Lung (tissue), 12 donors: ENCODE data around the gene VAPA. TPM values are rescaled to one million over a fixed set of nuclear protein-coding genes. Genes with fewer than 3 reads are reported as not detected.

Experiments
- ATAC-seq: fragments of 200-7000 bp; cut with Tn5 transposase; one replicate; pipeline ENCODE4 v1.9.1; 2020; ENCODE audit warnings: moderate number of reproducible peaks; ENCODE audit not compliant: insufficient read depth, low FRiP score
- DNase-seq, 3 donors: peaks; one replicate each; pipeline ENCODE4 v3.0.0-alpha.2; 2013 to 2017
- H3K27ac ChIP-seq, 2 donors: one replicate each; pipeline ENCODE4 v1.5.1; 2013; ENCODE audit warnings: mild to moderate bottlenecking in 2 of 2, moderate library complexity in 2 of 2, control low read depth in 1 of 2, inconsistent platforms in 1 of 2, low read depth in 1 of 2, low read length in 1 of 2
- H3K27me3 ChIP-seq, 3 donors: one replicate each; pipeline ENCODE4 v1.5.1; 2013; ENCODE audit warnings: low read length in 2 of 3; ENCODE audit not compliant: control insufficient read depth in 3 of 3, insufficient read depth in 3 of 3
- H3K36me3 ChIP-seq, 4 donors: one replicate each; pipeline ENCODE4 v1.5.1; 2013; ENCODE audit warnings: low read length in 4 of 4, mild to moderate bottlenecking in 1 of 4, moderate library complexity in 1 of 4; ENCODE audit not compliant: control insufficient read depth in 4 of 4, insufficient read depth in 4 of 4
- H3K4me1 ChIP-seq, 5 donors: one replicate each; pipeline ENCODE4 v1.5.1; 2013; ENCODE audit warnings: low read length in 5 of 5, mild to moderate bottlenecking in 2 of 5, moderate library complexity in 1 of 5; ENCODE audit not compliant: control insufficient read depth in 5 of 5, insufficient read depth in 5 of 5
- H3K4me3 ChIP-seq: one replicate; pipeline ENCODE4 v1.5.1; 2013; ENCODE audit warnings: mild to moderate bottlenecking, control low read depth, moderate library complexity
- H3K9ac ChIP-seq, 2 donors: one replicate each; pipeline ENCODE4 v1.5.1; 2013; ENCODE audit warnings: low read length in 2 of 2, control low read depth in 1 of 2; ENCODE audit not compliant: insufficient read depth in 1 of 2
- H3K9me3 ChIP-seq, 4 donors: one replicate each; pipeline ENCODE4 v1.5.1; 2013; ENCODE audit warnings: low read length in 3 of 4, mild to moderate bottlenecking in 1 of 4, moderate library complexity in 1 of 4; ENCODE audit not compliant: control insufficient read depth in 4 of 4, insufficient read depth in 3 of 4
- WGBS, 2 donors: extraction: QIAGEN DNeasy Blood & Tissue Kit; methylation state at CpG; one replicate each; pipeline ENCODE4 v1.1.7; 2013; 5-methylcytosine and 5-hydroxymethylcytosine counted together
- polyA plus RNA-seq, 2 donors: library from polyadenylated mRNA; stranded (reverse); fragments of 200-250 nt; gene quantifications; one replicate each; pipeline ENCODE4 v1.2.1, GENCODE V29; 2013
- total RNA-seq, 2 donors: library from RNA; depleted of rRNA in 1 of 2; stranded (reverse); fragments of >200 nt in 1 of 2; gene quantifications; one replicate each; pipeline ENCODE4 v1.2.1, GENCODE V29; 2014 to 2021
- TF ChIP-seq, protein P1 (sequence below): IDR thresholded peaks from 2 replicates; pipeline ENCODE4 v1.5.1; 2012; ENCODE audit warnings: mild to moderate bottlenecking; ENCODE audit errors: control extremely low read depth, extremely low read depth
- donor health status: control.
- donor health status: control.
- donor health status: Bipolar disorder and iron deficiency.
- donor health status: healthy.
- donor health status: DM: yes; HTN: yes; CAD: no.

The VAPA gene
- total and polyA plus RNA-seq, 4 donors = 143 to 351 (median 248) TPM

DNA sequence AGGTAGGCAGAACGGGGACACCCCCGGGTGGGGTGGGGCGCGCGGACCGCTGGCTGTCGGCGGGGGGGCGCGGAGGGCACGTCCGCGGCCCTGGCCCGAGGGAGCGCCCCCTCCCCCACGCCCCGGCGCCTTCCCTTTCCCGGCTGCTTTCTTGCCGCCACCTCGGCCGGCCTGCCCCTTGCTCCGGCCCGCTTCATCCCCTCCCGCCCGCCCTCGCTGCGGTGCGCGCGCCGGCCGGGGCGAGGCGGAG, 443 bp downstream of the VAPA start:
- TF ChIP-seq, protein P1, sequence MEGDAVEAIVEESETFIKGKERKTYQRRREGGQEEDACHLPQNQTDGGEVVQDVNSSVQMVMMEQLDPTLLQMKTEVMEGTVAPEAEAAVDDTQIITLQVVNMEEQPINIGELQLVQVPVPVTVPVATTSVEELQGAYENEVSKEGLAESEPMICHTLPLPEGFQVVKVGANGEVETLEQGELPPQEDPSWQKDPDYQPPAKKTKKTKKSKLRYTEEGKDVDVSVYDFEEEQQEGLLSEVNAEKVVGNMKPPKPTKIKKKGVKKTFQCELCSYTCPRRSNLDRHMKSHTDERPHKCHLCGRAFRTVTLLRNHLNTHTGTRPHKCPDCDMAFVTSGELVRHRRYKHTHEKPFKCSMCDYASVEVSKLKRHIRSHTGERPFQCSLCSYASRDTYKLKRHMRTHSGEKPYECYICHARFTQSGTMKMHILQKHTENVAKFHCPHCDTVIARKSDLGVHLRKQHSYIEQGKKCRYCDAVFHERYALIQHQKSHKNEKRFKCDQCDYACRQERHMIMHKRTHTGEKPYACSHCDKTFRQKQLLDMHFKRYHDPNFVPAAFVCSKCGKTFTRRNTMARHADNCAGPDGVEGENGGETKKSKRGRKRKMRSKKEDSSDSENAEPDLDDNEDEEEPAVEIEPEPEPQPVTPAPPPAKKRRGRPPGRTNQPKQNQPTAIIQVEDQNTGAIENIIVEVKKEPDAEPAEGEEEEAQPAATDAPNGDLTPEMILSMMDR = no peak
- Histone ChIP-seq H3K4me1 (peaks cover 6 to 24% (median 9%) of the 10 kb centered on the region in 5 donors), H3K9ac (peak overlapping the region; percentile 76 to 78), H3K27me3 (peaks cover 0 to 4% (median 0%) of the 10 kb centered on the region in 3 donors), H3K27ac (peak overlapping the region; percentile 99), H3K9me3 (no peaks in the 10 kb centered on the region), H3K4me3 (peak overlapping the region; percentile 93), H3K36me3 (peaks cover 0 to 5% (median 0%) of the 10 kb centered on the region in 4 donors)
- ATAC-seq (no peak), DNase-seq (peak in 1 of 3 donors; percentile 46)
- 1 to 2% methylated on average over 9 to 35 of the region's 35 CpGs for WGBS, 2 donors

DNA sequence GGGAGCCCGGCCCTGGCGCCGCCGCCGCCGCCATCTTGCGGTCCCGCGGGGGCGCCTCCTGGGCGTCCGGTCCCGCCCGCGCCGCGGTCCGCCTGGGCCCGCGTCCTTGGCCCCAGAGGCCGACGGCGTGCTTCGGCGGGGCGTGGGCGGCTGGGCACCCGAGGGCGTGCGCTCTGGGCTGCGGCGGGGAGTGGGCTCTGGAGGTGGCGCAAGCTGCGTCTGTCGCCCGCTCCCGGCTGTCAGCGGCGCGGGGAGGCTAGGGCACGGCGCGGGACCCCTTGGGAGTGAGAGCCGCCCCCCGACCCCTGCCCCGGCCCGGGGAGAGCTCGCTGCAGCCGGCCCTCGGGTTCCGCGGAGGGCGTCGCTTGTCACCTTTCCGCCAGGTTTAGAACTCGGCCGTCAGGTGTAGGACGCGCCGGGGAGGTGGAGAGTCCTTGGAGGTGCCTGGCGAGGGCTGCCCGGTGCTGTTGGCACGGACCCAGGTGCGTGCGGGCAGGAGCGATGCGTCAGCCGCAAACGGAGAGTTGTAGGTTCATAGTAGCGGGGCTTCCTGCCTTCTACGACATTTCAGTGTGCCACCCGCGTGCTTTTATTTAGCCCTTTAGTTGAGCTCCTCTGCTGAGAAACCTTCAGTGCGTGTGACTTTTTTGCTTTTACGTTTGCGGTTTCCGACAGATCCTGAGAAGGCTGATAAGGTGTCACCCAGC, 921 bp downstream of the VAPA start:
- TF ChIP-seq, protein P1 = no peak
- Histone ChIP-seq H3K27ac (peak overlapping the region; percentile 96 to 99), H3K36me3 (peaks cover 0 to 5% (median 0%) of the 10 kb centered on the region in 4 donors), H3K4me3 (peak overlapping the region; percentile 93), H3K27me3 (peaks cover 0 to 2% (median 0%) of the 10 kb centered on the region in 3 donors), H3K4me1 (peaks cover 6 to 28% (median 14%) of the 10 kb centered on the region in 5 donors), H3K9me3 (no peaks in the 10 kb centered on the region), H3K9ac (peak overlapping the region; percentile 68 to 93)
- peak; percentile 62 to 72 (median 64) for DNase-seq
- 0 to 1% methylated on average over 34 to 77 of the region's 77 CpGs for WGBS, 2 donors
- peak; percentile 3 for ATAC-seq

DNA sequence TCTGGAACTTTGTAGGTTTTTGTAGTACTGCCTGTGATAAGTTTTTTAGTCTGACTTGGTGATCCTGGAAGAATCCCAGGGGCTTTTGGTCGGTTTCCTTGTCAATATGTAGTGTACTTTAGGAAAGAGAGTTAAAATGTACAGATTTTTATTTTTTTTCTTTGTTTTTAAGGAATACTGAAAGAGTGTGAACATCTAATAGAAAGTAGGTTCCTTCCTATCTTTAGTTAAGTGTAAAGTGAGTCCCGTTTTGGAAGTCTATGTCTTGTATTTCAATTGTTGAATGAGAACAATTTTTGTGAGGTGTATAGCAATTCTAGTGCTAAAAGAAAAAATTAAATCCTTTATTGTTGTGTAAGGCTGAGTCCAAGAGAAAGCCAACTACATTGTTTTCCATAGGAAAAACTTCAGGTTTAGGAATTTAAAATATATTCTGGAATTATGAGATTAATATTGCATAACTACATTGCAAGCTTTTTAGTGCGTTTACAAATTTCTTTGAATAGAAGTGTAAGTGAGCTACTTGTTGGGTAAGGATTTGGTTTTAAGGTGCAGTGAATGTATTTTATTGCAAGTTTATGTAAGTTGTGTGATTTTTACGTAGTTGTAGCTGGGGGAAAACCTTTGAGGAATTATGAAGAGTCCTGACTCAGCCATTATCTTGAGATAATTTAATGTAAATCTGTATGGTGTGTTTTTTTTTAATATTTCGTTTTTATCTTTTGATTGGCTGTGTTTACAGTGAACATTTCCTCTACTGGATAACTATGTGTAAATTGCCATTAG, 1.7 kb downstream of the VAPA start:
- H3K4me1 ChIP-seq = peaks cover 7 to 30% (median 17%) of the 10 kb centered on the region in 5 donors
- H3K9ac ChIP-seq = peak overlapping the region; percentile 68 to 93
- no peaks in the 10 kb centered on the region for H3K9me3 ChIP-seq
- H3K36me3 ChIP-seq = peaks cover 0 to 5% (median 0%) of the 10 kb centered on the region in 4 donors
- ATAC-seq (no peak), DNase-seq (peak in 2 of 3 donors; percentile 23 to 50)
- WGBS, 2 donors = 5 to 8% methylated on average over 5 of the region's 5 CpGs
- TF ChIP-seq, protein P1 = no peak
- no peaks in the 10 kb centered on the region for H3K27me3 ChIP-seq
- peak overlapping the region; percentile 93 for H3K4me3 ChIP-seq
- peak overlapping the region; percentile 96 to 99 for H3K27ac ChIP-seq
